ENCODE results near the gene CCDC192.

- TF ChIP-seq, protein P1, sequence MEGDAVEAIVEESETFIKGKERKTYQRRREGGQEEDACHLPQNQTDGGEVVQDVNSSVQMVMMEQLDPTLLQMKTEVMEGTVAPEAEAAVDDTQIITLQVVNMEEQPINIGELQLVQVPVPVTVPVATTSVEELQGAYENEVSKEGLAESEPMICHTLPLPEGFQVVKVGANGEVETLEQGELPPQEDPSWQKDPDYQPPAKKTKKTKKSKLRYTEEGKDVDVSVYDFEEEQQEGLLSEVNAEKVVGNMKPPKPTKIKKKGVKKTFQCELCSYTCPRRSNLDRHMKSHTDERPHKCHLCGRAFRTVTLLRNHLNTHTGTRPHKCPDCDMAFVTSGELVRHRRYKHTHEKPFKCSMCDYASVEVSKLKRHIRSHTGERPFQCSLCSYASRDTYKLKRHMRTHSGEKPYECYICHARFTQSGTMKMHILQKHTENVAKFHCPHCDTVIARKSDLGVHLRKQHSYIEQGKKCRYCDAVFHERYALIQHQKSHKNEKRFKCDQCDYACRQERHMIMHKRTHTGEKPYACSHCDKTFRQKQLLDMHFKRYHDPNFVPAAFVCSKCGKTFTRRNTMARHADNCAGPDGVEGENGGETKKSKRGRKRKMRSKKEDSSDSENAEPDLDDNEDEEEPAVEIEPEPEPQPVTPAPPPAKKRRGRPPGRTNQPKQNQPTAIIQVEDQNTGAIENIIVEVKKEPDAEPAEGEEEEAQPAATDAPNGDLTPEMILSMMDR (IDR thresholded peaks at IDR 0.05; ENCODE audit: insufficient read depth, low read depth, low read length): no peak
- TF ChIP-seq EZH2 (IDR thresholded peaks at IDR 0.05; ENCODE audit: insufficient read depth, low read length): no peak
Observed at GRCh38 chr5:127732963-127733362, 29.8 kb downstream of the CCDC192 start.

Measured in astrocyte (in vitro differentiated cells and primary cell).